GM10248 (cell line): ENCODE results near the gene ATP11A.
"Not testable (repeated sequence)": the region's sequence is repeated elsewhere in the genome, so short reads cannot be mapped to it uniquely, and the experiment has no call there.

Experiments used
- CTCF ChIA-PET: fragments of 300-600 bp; sonication (Branson Sonifier 250); formaldehyde crosslinking; extraction: SDS; loops from one replicate; lab custom pipeline; 2021; ENCODE audit warnings: antibody characterized with exemption; lab: Yijun Ruan, JAX
- POLR2A ChIA-PET: fragments of 350-650 bp; sonication (Branson Sonifier 250); formaldehyde crosslinking; extraction: SDS; loops from one replicate; lab custom pipeline; 2020; ENCODE audit warnings: antibody characterized with exemption; lab: Yijun Ruan, JAX
- DNase-seq: peaks from one replicate; pipeline ENCODE4 v3.0.0; 2012; ENCODE audit errors: extremely low spot score
- TF ChIP-seq, protein P1 (sequence below): IDR thresholded peaks from 2 replicates; pipeline ENCODE4 v1.5.1; 2012; ENCODE audit warnings: mild to moderate bottlenecking, low read depth; ENCODE audit errors: extremely low read depth, missing control alignments, control extremely low read depth

Gene ATP11A

DNA sequence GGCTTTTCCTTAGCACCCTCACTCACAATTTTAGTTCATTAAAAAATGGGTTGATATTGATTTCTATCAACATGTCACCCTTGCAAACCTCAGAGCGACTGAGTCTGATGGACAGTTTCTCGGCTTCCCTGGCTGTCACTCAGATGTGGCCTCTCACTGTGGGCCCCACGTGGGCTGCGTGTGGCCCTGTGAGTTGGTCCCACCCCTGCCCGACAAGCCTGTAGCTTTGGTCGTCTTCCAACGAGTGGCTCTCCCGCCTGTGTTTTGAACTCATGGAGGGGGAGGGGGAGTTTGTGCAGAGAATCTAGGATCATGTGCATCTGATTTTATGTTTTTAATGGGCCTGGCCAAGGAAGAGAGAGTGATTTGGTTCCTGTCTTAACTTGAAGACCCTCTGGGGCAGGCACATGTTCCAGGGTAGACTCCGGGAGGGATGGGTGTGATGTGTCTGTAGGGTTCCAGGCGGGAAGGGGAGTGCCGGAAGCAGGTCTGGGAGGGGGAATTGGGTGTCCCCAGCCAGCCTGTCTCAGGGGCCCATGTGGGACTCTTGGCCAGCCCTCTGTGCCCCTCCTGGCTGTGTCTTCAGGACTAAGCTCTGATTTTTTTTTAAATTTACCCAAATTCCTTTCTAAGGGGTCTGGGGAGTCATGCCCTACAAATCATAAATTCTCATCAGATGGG, 18.9 kb downstream of the ATP11A start:
- ChIA-PET CTCF (no interaction called here), POLR2A (no interaction called here)
- TF ChIP-seq, protein P1, sequence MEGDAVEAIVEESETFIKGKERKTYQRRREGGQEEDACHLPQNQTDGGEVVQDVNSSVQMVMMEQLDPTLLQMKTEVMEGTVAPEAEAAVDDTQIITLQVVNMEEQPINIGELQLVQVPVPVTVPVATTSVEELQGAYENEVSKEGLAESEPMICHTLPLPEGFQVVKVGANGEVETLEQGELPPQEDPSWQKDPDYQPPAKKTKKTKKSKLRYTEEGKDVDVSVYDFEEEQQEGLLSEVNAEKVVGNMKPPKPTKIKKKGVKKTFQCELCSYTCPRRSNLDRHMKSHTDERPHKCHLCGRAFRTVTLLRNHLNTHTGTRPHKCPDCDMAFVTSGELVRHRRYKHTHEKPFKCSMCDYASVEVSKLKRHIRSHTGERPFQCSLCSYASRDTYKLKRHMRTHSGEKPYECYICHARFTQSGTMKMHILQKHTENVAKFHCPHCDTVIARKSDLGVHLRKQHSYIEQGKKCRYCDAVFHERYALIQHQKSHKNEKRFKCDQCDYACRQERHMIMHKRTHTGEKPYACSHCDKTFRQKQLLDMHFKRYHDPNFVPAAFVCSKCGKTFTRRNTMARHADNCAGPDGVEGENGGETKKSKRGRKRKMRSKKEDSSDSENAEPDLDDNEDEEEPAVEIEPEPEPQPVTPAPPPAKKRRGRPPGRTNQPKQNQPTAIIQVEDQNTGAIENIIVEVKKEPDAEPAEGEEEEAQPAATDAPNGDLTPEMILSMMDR = no peak
- no peak for DNase-seq

- CTCF ChIA-PET = interaction anchor here (1.1 kb wide), 1 partner anchor 164 kb away, joined by 3 read pairs; no protein-coding TSS in a partner anchor
- POLR2A ChIA-PET, DNase-seq: not testable (repeated sequence)
Observed at GRCh38 chr13:112709316-112709715, 19.5 kb downstream of the ATP11A start.

GRCh38 chr13:112709825-112710783, 20.3 kb downstream of the ATP11A start:
- TF ChIP-seq, protein P1 = no peak
- DNase-seq = no peak
- CTCF ChIA-PET = interaction anchor here (1.1 kb wide), 1 partner anchor 163 kb away, joined by 3 read pairs; no protein-coding TSS in a partner anchor
- POLR2A ChIA-PET = interaction anchor here (0.5 kb wide), 1 partner anchor 1583 kb away, joined by 9 read pairs; no protein-coding TSS in a partner anchor

GRCh38 chr13:112710855-112711527, 21.2 kb downstream of the ATP11A start:
- POLR2A ChIA-PET = no interaction called here
- no peak for DNase-seq

DNA sequence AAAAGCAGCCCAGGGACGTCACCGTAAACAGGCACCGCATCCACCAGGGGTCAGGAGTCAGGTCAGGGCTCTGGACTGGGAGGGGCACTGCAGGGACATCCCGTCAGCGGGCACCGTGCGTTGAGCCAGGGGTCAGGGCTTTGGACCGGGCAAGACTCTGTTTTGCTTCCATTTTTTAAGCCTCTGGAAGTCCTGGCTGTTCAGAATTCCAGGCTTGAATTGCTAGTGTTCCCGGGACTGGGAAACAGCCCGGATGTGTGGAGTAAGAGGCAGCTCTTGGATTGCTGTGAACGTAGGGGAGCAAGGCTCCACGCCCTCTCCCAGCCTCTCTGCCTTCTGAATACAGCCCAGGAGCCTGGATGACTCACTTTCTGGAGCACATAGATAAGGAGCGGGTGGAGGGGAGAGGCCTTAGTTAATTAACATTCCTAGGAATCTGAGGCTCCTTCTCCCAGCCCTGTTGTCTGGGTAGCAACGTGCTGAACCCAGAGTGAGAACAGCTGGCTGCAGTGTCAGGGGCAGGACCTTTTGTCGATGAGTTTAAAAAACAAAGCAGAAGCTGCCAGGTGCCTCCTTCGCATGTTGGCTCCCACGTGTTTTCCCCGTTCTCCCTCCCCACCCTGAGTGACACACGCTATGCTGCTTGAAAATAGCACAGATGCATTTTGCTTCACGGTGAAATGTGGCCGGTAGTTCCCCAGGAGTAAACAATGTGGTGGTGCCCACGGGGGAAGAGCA, 21.9 kb downstream of the ATP11A start:
- ChIA-PET POLR2A (no interaction called here), CTCF (interaction anchor here (1.5 kb wide), 1 partner anchor 162 kb away, joined by 6 read pairs; no protein-coding TSS in a partner anchor)
- DNase-seq = peak; percentile 75
- TF ChIP-seq, protein P1 = no peak

More at GRCh38 chr13:112710855-112711527, 21.2 kb downstream of the ATP11A start:
- TF ChIP-seq, protein P1 = no peak
- CTCF ChIA-PET = no interaction called here

- no peak for DNase-seq
- POLR2A ChIA-PET = no interaction called here
- CTCF ChIA-PET = interaction anchor here (1.5 kb wide), 1 partner anchor 161 kb away, joined by 6 read pairs; no protein-coding TSS in a partner anchor
- TF ChIP-seq, protein P1 = no peak
Observed at GRCh38 chr13:112712451-112713207, 22.8 kb downstream of the ATP11A start.
